ENCODE results near the gene ADIPOQ.
"Not testable (repeated sequence)": the region's sequence is repeated elsewhere in the genome, so short reads cannot be mapped to it uniquely, and the experiment has no call there.

The ADIPOQ gene

DNA sequence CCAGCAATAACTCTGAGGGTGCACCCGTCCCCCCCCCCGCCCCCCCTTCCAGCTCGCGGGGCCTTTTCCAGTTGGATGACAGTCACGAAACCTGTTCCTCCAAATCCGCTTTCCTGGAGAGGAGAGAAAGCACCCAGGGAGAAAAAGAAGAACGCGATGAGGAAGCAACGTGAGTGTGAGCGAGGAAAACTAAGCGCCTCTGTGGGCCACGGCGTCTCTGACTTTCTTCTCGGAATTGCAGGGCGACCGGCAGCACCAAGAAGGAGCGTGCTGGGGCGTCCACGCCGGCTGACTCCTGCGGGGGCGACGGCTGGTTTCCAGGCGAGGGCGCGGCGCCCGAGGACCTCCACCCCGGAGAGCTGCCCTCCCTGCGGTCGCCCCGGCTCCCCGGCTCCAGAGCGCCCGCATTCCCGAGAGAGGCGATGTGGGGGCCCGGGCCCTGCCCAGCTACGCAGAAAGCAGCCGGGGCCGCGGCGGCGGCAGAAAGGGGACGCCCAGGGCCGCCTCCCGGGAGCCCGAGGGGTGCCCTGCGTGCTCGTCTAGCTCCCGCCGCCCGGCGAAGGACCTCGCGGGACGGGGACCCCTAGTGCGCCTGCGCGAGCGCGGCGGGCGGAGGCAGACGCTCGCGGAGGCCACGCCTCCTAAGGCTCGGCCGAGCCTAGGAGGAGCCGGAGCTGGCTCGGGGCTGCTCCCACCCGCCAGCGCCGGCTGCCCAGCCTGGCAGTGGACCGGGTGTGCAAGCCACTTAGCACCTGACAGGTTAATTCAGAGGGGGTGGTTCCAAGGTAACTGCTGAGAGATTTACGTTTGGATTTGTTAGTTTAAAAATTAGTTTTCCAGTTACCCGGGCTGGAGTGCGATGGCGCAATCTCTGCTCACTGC lies 15.3 kb upstream of the ADIPOQ start:
- DNase-seq = peak; percentile 64

DNA sequence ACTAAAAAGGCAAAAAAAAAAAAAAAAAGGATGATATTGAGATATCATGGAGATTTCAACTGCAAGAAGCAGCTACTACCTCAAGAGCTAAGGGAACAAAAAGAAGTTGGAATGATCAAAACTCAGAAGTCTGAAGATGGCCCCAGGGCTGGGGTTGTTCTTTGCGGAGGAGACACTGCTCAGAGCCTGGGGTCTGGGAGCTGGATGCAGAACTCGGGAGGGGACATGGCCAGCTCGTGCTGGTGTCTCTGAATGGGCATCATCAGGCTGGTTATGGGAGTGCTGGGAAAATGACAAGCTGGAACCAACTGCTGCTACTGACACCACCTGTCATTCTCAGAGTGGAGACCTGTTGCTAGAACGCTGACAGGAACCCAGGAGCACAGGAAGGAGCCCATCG lies 14.2 kb upstream of the ADIPOQ start:
- DNase-seq = no peak

DNA sequence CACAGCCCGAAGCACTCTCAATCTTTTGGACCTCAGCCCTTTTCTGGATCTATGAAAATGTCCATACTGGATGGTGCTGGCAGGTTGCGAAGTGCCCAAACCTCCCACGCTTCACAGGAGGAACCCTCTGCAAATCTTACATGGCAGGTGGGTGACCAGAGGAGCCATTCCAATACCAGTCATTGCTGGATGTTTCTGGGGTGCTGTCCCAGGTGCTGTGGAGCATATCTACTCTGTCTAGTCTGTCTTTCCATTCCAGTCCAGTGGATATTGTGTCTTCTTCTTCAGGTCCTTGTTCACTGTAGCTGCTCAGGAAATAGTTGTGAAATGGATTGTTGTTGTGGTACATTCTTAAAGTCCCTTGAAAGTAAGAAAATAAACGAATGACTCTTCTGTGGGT lies 10.7 kb upstream of the ADIPOQ start:
- DNase-seq = no peak

DNA sequence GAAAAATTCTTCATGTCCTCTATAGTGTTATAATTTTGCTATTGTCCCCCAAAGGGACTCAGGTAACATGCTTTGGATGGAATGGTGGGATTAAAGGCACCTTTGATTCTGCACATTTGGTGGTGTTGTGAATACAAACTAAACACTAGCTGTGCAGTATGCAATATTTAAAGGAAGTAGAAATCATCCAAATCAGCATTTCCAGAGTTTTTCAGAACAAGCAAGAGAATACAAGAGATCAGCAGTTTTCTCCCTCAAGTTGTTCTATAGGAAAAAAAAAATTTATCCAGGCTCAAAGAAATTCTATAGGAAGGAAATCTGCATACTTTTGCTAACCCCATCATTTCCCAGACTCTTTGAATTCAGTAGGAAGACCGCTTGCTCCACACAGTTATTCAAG lies 10.2 kb upstream of the ADIPOQ start:
- DNase-seq = no peak

DNA sequence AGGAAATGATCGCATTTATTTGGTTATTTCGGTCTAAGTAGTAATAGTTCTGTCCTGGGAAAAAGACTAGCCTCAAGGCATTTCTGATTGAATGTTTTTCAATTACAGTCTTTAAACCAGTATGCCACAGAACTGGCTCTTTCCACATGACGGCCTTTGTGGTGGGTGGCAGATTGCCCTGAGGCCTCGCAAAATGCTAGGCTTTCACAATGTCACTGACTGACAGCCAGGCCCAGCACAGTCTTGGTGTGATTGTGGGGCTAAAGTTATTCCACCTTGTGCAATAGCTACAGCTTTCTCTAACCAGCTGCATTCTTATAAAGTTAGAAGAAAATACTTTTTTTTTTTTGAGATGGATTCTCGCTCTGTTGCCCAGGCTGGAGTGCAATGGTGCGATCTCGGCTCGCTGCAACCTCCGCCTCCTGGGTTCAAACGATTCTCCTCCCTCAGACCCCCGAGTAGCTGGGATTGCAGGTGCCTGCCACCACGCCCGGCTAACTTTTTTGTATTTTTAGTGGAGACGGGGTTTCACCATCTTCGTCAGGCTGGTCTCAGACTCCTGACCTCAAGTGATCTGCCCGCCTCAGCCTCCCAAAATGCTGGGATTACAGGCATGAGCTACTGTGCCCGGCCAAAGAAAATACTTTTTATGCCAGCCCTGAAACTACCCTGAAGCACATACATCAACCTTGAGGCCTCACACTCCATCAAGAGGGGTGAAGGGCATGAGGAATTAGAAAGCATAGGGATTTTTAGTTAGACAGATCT lies 2.5 kb upstream of the ADIPOQ start:
- DNase-seq = no peak

DNA sequence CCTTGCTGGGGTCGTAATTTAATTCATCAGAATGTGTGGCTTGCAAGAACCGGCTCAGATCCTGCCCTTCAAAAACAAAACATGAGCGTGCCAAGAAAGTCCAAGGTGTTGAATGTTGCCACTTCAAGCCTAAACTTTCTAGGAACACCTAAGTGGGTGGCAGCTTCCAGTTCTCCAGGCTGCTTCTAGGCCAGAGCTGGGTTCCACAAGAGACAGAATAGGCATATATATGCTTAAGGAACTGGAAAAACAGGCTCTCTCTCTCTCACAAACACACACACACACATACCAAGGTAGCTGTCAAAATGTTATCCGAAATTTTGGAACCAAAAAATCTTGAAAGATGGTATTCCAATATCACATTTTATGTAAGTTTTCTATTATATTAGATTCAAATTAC lies 890 bp upstream of the ADIPOQ start:
- DNase-seq = no peak

DNA sequence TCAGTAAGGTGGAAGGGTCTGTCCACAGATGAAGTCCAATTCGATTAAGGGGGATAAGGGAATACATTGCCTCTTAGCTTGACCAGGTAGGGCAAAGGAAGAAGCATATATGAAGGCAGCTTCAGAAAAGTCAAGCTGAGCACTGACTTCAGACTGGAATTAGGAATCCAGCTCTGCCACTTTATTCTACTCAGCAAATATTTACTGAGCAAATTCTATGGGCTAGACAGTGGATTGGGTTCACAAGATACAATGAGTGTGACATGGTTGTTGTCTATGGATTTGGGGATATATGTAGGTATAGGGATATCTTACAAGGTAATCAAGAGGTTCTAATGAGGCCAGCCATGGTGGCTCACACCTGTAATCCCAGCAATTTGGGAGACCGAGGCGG lies 526 bp downstream of the ADIPOQ start:
- DNase-seq = no peak

DNA sequence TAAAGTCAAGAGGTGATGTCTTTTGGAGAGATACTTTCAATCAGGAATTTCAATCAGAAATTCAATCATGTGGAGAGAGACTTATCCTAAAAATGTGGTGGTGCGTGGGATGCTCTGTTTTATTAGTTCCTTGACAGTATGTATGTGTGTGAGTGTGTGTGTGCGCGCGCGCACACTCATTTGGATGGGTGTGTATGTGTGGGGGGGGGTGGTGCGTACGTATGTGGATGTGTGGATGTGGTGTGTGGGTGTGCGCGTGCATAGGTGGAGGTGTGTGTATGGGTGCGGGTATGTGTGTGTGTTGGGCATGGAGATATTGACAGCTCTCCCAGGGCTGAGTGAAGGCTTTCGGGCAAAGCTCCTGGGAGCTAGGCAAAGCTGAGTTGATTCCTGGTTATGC lies 2.4 kb downstream of the ADIPOQ start:
- no peak for DNase-seq

DNA sequence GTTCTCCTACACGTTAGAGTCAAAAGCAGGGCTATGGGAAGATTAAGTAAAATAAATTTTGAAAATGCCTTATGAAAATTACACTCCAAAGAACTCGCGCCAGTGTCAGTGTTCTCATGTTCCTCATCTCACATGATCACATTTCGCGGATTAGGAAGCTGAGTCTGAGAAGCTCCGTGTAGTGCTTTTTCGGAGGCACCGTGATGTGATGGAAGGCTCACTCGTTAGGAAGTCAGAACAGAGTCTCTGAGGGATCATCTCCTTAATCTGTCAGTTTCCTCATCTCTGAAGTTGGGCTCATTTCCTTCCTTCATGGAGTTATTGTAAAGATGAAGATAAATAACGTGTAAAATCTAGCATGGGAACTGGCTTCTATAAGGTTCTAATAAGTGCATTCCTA lies 3.2 kb downstream of the ADIPOQ start:
- no peak for DNase-seq

DNA sequence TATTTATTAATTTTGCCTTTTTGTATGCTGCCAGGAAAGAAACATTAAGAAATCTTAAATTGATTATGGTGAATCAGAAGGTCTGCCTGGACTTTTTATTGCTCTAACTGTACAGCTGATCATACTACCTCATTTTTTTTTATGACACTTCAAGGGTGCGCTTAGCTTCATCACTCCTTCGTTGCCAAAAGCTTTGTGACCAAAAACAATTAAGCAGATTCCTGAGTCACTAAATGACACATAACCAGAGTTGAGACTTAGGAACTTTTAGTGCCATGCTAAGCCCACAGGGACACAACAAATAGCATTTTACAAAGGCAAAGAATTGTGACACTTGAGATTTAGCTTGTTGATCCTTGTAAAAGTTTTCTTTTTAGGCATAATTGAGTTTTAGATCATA lies 4.9 kb downstream of the ADIPOQ start:
- DNase-seq = no peak

DNA sequence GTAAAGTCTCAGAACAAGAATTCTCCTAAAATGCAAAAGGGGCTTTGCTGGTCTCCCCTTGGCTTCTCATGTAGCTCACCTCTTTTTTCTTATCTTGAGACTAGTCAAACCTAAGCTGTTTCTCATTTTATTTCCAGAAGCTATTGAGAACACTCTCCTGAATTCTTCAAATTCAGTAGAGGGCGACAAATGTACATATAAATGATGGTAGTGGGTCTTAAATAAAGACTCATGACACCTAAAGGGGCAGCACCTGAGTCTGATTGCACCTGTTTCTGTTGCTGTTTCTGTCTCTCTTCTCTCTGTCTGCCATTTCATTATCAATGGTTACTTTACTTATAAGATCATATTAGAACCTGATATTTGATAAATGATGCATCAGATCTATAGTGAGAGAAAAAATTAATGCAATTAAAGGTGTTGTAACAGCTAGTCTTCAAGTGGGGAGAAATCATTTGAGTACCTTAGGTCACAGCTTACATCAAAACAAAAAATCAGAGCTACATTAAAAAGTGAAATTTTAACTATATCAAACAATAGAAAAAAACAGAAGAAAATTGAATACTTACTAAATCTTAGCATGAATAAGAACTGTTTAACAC lies 7.0 kb downstream of the ADIPOQ start:
- peak; percentile 66 for DNase-seq

DNA sequence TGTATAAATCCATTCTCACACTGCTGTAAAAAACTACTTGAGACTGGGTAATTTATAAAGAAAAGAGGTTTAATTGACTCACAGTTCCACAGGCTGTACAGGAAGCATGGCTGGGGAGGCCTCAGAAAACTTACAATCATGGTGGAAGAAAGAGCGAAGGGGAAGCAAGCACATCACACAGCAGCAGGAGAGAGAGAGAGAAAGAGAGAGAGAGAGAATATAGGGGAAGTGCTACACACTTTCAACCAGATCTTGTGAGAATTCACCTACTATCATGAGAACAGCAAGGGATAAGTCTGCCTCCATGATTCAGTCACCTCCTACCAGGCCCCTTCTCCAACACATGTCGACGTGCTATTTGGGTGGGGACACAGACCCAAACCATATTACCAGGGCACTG lies 9.3 kb downstream of the ADIPOQ start:
- not testable (repeated sequence) for DNase-seq

DNA sequence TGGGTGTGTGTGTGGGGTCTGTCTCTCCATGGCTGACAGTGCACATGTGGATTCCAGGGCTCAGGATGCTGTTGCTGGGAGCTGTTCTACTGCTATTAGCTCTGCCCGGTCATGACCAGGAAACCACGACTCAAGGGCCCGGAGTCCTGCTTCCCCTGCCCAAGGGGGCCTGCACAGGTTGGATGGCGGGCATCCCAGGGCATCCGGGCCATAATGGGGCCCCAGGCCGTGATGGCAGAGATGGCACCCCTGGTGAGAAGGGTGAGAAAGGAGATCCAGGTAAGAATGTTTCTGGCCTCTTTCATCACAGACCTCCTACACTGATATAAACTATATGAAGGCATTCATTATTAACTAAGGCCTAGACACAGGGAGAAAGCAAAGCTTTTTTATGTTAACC lies 10.5 kb downstream of the ADIPOQ start:
- DNase-seq = no peak

DNA sequence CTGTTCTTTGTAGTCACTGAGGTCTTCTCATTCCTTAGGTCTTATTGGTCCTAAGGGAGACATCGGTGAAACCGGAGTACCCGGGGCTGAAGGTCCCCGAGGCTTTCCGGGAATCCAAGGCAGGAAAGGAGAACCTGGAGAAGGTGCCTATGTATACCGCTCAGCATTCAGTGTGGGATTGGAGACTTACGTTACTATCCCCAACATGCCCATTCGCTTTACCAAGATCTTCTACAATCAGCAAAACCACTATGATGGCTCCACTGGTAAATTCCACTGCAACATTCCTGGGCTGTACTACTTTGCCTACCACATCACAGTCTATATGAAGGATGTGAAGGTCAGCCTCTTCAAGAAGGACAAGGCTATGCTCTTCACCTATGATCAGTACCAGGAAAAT lies 11.6 kb downstream of the ADIPOQ start:
- DNase-seq = no peak

DNA sequence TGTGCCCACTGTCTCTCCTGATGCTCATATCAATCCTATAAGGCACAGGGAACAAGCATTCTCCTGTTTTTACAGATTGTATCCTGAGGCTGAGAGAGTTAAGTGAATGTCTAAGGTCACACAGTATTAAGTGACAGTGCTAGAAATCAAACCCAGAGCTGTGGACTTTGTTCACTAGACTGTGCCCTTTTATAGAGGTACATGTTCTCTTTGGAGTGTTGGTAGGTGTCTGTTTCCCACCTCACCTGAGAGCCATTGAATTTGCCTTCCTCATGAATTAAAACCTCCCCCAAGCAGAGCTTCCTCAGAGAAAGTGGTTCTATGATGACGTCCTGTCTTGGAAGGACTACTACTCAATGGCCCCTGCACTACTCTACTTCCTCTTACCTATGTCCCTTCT lies 12.4 kb downstream of the ADIPOQ start:
- no peak for DNase-seq

DNA sequence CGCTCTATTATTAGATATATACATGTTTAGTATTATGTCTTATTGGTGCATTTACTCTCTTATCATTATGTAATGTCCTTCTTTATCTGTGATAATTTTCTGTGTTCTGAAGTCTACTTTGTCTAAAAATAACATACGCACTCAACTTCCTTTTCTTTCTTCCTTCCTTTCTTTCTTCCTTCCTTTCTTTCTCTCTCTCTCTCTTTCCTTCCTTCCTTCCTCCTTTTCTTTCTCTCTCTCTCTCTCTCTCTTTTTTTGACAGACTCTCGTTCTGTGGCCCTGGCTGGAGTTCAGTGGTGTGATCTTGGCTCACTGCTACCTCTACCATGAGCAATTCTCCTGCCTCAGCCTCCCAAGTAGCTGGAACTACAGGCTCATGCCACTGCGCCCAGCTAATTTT lies 15.2 kb downstream of the ADIPOQ start:
- no peak for DNase-seq

DNA sequence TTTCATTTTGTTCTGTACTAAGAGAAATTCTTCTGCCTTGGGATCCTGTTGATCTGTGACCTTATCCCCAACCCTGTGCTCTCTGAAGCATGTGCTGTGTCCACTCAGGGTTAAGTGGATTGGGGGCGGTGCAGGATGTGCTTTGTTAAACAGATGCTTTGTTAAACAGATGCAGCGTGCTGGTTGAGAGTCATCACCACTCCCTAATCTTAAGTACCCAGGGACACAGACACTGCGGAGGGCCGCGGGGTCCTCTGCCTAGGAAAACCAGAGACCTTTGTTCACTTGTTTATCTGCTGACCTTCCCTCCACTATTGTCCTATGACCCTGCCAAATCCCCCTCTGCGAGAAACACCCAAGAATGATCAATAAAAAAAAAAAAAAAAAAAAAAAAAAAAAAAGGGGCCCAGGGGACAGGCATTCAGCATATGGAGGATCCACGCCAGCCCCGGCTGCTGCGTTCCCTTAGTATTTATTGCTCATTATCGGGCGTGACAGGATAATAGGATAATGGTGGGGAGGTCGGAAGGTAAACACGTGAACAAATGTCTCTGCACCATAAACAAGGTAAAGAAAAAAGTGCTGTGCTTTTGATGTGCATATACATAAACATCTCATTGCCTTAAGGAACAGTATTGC lies 22.8 kb downstream of the ADIPOQ start:
- not testable (repeated sequence) for DNase-seq

DNA sequence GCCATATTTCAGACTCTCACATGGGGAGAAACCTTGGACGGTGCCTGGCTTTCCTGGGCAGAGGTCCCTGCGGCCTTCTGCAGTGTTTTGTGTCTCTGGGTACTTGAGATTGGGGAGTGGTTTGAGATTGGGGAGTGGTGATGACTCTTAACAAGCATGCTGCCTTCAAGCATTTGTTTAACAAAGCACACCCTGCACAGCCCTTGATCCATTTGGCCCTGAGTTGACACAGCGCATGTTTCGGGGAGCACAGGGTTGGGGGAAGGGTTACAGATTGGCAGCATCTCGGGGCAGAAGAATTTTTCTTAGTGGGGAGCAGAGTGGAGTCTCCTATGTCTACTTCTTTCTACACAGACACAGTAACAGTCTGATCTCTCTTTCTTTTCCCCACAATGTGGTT lies 23.6 kb downstream of the ADIPOQ start:
- DNase-seq = not testable (repeated sequence)

DNA sequence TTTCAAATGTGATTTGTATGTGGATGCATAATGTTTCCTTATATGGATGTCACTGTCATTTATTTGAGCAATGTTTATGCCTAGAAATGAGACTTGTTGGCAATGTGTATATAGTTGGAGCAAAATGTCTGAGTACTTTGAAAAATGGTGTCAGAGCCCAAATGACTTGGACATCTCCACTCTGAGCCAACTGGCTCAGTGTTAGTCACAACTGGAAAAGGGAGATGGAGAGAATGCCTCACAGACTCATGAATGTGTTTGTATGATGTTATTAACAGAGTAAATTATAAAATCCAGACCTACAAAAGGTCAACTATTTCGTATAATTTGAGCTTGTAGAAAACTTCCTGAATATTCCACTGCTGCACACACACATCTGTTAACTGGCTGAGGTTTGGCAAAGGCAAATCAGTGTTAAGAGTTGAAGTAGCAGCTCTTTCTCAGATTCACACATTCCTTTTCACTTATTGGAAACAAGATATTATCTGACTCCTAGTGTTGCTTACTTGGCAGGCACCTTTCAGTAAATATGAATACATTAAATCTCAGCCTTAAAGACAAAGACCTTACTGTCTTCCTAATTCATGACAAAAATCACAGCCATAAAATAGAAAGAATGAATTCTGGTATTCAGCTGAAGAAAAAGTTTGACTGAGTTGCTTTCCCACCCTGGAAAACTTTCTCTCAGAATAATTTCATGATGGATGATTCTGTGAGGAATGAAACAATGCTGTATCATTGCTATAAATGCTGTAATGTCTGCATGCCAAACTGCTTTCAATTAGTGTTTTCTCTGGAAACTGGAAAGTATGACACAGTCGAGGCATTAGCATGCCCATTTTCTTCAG lies 27.0 kb downstream of the ADIPOQ start:
- DNase-seq = no peak

DNA sequence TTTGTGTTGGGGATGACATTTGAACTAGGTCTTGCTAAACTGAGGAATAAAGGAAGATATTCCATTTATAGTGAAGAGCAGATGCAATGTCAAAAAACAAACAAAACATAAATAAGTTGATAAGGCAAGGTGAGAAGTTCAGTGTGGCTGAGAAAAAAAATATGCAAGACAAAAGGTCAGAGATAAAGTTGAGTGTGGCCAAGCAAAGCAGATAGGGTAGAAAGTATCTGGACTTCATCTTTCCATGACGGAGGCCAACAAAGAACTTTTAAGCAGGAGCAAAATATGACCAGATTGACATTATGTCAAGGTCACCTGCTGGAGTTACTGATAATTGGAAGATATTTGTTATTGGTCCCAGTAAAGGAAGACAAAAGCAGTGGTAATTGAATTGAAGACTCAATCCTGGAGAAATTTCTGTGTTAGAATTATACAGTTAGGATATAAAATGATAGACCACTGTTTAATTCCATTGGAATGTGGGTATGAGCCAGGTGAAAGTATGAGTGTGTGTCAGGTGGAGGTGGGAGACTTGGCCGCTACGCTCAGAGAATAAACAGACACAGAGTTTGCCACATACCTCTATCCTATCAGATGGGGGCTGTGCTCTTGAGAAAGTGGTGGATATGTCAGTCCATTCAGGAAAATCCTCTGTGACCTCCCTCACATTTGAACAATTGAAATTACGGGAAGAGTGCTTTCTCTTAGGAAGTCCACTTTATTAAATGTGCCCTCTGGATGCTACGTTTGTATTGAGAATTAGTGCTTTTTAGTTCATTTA lies 28.1 kb downstream of the ADIPOQ start:
- no peak for DNase-seq

DNA sequence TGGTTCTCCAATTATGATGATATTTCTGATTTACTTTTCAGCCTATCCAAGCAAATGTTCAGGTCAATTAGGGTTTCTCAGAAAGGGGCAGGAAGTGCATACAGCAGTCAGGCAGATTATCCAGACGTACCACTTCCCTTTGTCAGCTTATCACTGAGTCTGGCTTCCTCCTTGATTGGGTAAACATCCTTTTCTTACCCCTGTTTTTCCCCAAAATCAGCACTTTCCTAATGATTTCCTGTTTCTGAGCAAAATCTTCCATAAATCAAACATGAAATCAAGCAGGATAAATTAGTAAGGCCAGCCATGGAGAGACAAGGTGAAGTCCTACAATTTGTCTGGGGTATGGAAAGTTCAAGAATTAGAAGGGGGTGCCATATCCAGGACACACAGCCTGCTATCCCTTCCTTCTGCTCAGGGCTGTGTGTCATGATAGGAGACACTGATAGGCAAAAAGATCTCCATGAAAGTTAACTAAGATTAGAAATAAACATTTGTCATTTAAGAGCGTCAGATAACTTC lies 29.0 kb downstream of the ADIPOQ start:
- DNase-seq = no peak
